Liver (tissue), 9 donors: Measurements from ENCODE around the gene ZNF217. TPM values are rescaled to one million over a fixed set of nuclear protein-coding genes. Genes with fewer than 3 reads are reported as not detected.
"Not testable (repeated sequence)": the region's sequence is repeated elsewhere in the genome, so short reads cannot be mapped to it uniquely, and the experiment has no call there.

Source experiments
- DNase-seq: peaks from one replicate; pipeline ENCODE4 v3.0.0-alpha.2; 2017; ENCODE audit warnings: low spot score
- H3K27ac ChIP-seq, 2 donors: one replicate each; pipeline ENCODE4 v1.7.0; 2013; ENCODE audit warnings: inconsistent platforms in 2 of 2, low read length in 2 of 2, control low read depth in 1 of 2, low read depth in 1 of 2, mild to moderate bottlenecking in 1 of 2
- H3K27me3 ChIP-seq, 4 donors: one replicate each; pipeline versions ENCODE4 v1.6.1 to v1.7.0; 2013; ENCODE audit warnings: low read length in 3 of 4, inconsistent platforms in 1 of 4, mild to moderate bottlenecking in 1 of 4, moderate library complexity in 1 of 4; ENCODE audit not compliant: control insufficient read depth in 4 of 4, insufficient read depth in 4 of 4
- H3K36me3 ChIP-seq, 4 donors: one replicate each; pipeline versions ENCODE4 v1.6.1 to v1.7.0; 2013; ENCODE audit warnings: low read length in 3 of 4, mild to moderate bottlenecking in 3 of 4, low read depth in 1 of 4, moderate library complexity in 1 of 4; ENCODE audit not compliant: control insufficient read depth in 4 of 4, insufficient read depth in 3 of 4
- H3K4me1 ChIP-seq, 4 donors: one replicate each; pipeline versions ENCODE4 v1.6.1 to v1.7.0; 2013; ENCODE audit warnings: low read length in 3 of 4, mild to moderate bottlenecking in 3 of 4, moderate library complexity in 1 of 4; ENCODE audit not compliant: control insufficient read depth in 4 of 4, insufficient read depth in 4 of 4
- H3K4me3 ChIP-seq, 3 donors: one replicate each; pipeline versions ENCODE4 v1.6.1 to v1.7.0; 2013; ENCODE audit warnings: low read length in 3 of 3, control low read depth in 1 of 3, low read depth in 1 of 3, mild to moderate bottlenecking in 1 of 3
- H3K9ac ChIP-seq, 2 donors: one replicate each; pipeline ENCODE4 v1.7.0; 2013; ENCODE audit warnings: low read length in 2 of 2, mild to moderate bottlenecking in 2 of 2, moderate library complexity in 2 of 2, control low read depth in 1 of 2, low read depth in 1 of 2
- H3K9me3 ChIP-seq, 4 donors: one replicate each; pipeline versions ENCODE4 v1.6.1 to v1.7.0; 2013; ENCODE audit warnings: low read length in 3 of 4; ENCODE audit not compliant: control insufficient read depth in 4 of 4
- EGR1 ChIP-seq, 2 donors: IDR thresholded peaks; 2 replicates each; pipeline ENCODE4 v1.6.1; 2016 to 2018; ENCODE audit warnings: antibody characterized with exemption in 2 of 2, low read depth in 2 of 2
- FOXA1 ChIP-seq: IDR thresholded peaks from 2 replicates; pipeline ENCODE4 v1.6.1; 2016; ENCODE audit warnings: antibody characterized with exemption
- FOXA2 ChIP-seq: IDR thresholded peaks from 2 replicates; pipeline ENCODE4 v1.6.1; 2016; ENCODE audit warnings: antibody characterized with exemption
- GABPA ChIP-seq, 2 donors: IDR thresholded peaks in 1 of 2; conservative IDR thresholded peaks in 1 of 2; 2 replicates each; pipeline ENCODE4 v1.6.1; 2016; ENCODE audit warnings: antibody characterized with exemption in 2 of 2, mild to moderate bottlenecking in 1 of 2, moderate library complexity in 1 of 2
- HNF4A ChIP-seq, 2 donors: conservative IDR thresholded peaks; 2 replicates each; pipeline ENCODE4 v1.6.1; 2016; ENCODE audit warnings: antibody characterized with exemption in 2 of 2, mild to moderate bottlenecking in 2 of 2
- HNF4G ChIP-seq: IDR thresholded peaks from 2 replicates; pipeline ENCODE4 v1.6.1; 2016; ENCODE audit warnings: antibody characterized with exemption
- JUND ChIP-seq, 2 donors: IDR thresholded peaks; 2 replicates each; pipeline ENCODE4 v1.6.1; 2016; ENCODE audit warnings: antibody characterized with exemption in 2 of 2
- NR2F2 ChIP-seq: IDR thresholded peaks from 2 replicates; pipeline ENCODE4 v1.6.1; 2016; ENCODE audit warnings: antibody characterized with exemption
- RAD21 ChIP-seq, 2 donors: IDR thresholded peaks; 2 replicates each; pipeline ENCODE4 v1.6.1; 2016; ENCODE audit warnings: antibody characterized with exemption in 2 of 2, mild to moderate bottlenecking in 2 of 2
- RXRA ChIP-seq, 2 donors: IDR thresholded peaks; 2 replicates each; pipeline ENCODE4 v1.6.1; 2017 to 2018; ENCODE audit warnings: antibody characterized with exemption in 2 of 2, mild to moderate bottlenecking in 1 of 2
- SP1 ChIP-seq: IDR thresholded peaks from 2 replicates; pipeline ENCODE4 v1.6.1; 2018; ENCODE audit warnings: antibody characterized with exemption, mild to moderate bottlenecking
- TAF1 ChIP-seq: conservative IDR thresholded peaks from 2 replicates; pipeline ENCODE4 v1.6.1; 2016; ENCODE audit warnings: antibody characterized with exemption, mild to moderate bottlenecking
- YY1 ChIP-seq: IDR thresholded peaks from 2 replicates; pipeline ENCODE4 v1.6.1; 2016; ENCODE audit warnings: antibody characterized with exemption, mild to moderate bottlenecking
- WGBS: extraction: QIAGEN DNeasy Blood & Tissue Kit; methylation state at CpG from one replicate; pipeline ENCODE4 v1.1.7; 2013; 5-methylcytosine and 5-hydroxymethylcytosine counted together
- polyA plus RNA-seq, 2 donors: library from polyadenylated mRNA; stranded (reverse) in 1 of 2; unstranded in 1 of 2; fragments of 200-250 nt in 1 of 2; fragments of >200 nt in 1 of 2; fragmentation: Nextera tagmentation in 1 of 2; extraction: Ambion mirVana in 1 of 2; gene quantifications; one replicate each; pipeline versions ENCODE4 v1.2.1 to v1.2.3, GENCODE V29; 2013 to 2015
- total RNA-seq, 2 donors: library from RNA; depleted of rRNA; stranded (reverse); fragments of >200 nt; gene quantifications; one replicate each; pipeline ENCODE4 v1.2.3, GENCODE V29; 2014
- TF ChIP-seq, protein P1 (sequence below): IDR thresholded peaks from 2 replicates; pipeline ENCODE4 v1.6.1; 2016; ENCODE audit warnings: antibody characterized with exemption
- TF ChIP-seq, protein P2 (sequence below): IDR thresholded peaks from 2 replicates; pipeline ENCODE4 v1.6.1; 2016; ENCODE audit warnings: antibody characterized with exemption
- TF ChIP-seq, protein P3 (sequence below): fragments of 150-350 bp; IDR thresholded peaks from 2 replicates; pipeline ENCODE4 v1.5.1; 2017; ENCODE audit warnings: improper control_type of control experiment, low read depth, low read length; ENCODE audit not compliant: missing input control
- TF ChIP-seq, protein P4 (sequence below): IDR thresholded peaks from 2 replicates; pipeline ENCODE4 v1.6.1; 2016; ENCODE audit warnings: antibody characterized with exemption, mild to moderate bottlenecking
- TF ChIP-seq, protein P5 (sequence below): IDR thresholded peaks from 2 replicates; pipeline ENCODE4 v1.6.1; 2016; ENCODE audit warnings: antibody characterized with exemption
- donor health status: healthy.
- donor health status: healthy.
- donor health status: healthy.
- donor health status: healthy.
- donor health status: healthy.

The ZNF217 gene
- total and polyA plus RNA-seq, 4 donors: 4.2 to 16.3 (median 11.2) TPM

DNA sequence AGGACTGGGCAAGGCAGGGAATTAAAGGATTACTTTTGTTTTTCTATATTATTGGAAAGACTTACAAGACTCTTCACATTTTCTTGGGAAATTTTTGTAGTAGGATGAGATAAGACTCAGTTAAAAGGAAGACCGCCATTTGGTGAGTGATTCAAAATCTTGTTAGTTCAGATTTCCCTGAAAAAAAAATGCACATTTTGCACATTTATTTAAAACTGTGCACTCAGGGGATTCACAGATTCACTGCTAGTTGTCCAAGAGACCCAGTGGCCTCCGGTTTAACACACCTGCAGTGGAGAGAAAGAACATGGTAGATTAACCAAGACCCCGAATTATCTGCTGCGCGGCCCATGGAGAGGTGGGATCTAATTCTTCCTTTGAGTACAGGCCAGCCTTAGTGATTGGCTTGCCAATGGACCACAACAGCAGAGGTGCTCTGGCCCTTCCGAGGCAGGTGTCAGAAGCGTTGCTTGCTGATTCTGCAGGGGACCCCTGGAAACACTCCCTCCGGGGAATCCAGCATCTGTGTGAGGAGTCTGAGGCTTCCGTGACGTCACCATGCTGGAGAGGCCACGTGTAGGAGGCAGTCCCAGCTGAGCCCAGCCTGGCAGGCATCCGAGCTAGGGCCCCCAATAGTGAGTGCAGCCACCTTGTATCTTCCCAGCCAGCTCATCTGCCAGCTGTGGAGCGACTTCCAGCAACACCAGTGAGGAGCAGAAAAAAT lies 68.9 kb downstream of the ZNF217 start (continued):
- no peak for TF ChIP-seq YY1
- TF ChIP-seq, protein P1, sequence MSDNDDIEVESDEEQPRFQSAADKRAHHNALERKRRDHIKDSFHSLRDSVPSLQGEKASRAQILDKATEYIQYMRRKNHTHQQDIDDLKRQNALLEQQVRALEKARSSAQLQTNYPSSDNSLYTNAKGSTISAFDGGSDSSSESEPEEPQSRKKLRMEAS: no peak

DNA sequence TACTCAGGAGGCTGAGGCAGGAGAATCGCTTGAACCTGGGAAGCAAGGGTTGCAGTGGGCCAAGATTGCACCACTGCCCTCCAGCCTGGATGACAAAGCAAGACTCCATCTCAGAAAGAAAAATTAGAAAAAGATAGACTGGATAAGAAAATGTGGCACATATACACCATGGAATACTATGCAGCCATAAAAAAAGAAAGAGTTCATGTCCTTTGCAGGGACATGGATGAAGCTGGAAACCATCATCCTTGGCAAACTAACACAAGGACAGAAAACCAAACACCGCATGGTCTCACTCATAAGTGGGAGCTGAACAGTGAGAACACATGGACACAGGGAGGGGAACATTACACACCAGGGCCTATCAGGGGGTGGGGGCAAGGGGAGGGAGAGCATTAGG lies 70.0 kb downstream of the ZNF217 start:
- H3K9me3 ChIP-seq, H3K36me3 ChIP-seq, H3K27ac ChIP-seq, H3K4me3 ChIP-seq, DNase-seq, H3K27me3 ChIP-seq, H3K4me1 ChIP-seq, H3K9ac ChIP-seq: not testable (repeated sequence)
- 95% methylated on average over 2 of the region's 2 CpGs for WGBS

DNA sequence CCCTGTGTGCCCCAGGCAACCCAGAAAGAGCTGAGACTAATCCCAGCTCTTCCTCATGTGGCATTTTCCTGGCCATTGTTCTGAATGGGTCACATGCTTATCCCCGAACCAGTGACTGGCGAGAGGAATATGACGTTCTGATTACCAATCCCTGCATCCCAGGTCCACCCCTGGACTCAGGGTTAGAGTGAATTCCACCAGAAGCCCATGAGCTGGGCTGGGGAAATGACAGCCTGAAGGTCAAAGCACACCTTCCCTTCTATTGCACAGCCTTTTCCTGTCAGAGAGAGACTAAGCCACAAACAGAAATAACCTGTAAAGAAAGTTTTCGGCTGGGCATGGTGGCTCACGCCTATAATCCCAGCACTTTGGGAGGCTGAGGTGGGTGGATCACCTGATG lies 70.9 kb downstream of the ZNF217 start:
- H3K4me1 ChIP-seq: no peaks in the 10 kb centered on the region
- WGBS: 77% methylated on average over 5 of the region's 5 CpGs

More for the DNA sequence above, 70.9 kb downstream of the ZNF217 start:
- no peak overlapping the region for H3K9ac ChIP-seq
- no peaks in the 10 kb centered on the region for H3K9me3 ChIP-seq
- TF ChIP-seq HNF4A (conservative IDR thresholded peaks at IDR 0.05) (no peak), FOXA2 (no peak), TAF1 (no peak), EGR1 (IDR thresholded peaks at IDR 0.05; ENCODE audit: low read depth in 2 of 2) (no peak), GABPA (IDR thresholded peaks at IDR 0.05 in 1 of 2, conservative IDR thresholded peaks at IDR 0.05 in 1 of 2) (no peak), HNF4G (no peak), JUND (IDR thresholded peaks at IDR 0.05) (no peak), SP1 (no peak), NR2F2 (no peak), RXRA (IDR thresholded peaks at IDR 0.05) (no peak), RAD21 (IDR thresholded peaks at IDR 0.05) (no peak), FOXA1 (no peak)
- TF ChIP-seq, protein P2, sequence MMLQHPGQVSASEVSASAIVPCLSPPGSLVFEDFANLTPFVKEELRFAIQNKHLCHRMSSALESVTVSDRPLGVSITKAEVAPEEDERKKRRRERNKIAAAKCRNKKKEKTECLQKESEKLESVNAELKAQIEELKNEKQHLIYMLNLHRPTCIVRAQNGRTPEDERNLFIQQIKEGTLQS: no peak
- TF ChIP-seq, protein P3, sequence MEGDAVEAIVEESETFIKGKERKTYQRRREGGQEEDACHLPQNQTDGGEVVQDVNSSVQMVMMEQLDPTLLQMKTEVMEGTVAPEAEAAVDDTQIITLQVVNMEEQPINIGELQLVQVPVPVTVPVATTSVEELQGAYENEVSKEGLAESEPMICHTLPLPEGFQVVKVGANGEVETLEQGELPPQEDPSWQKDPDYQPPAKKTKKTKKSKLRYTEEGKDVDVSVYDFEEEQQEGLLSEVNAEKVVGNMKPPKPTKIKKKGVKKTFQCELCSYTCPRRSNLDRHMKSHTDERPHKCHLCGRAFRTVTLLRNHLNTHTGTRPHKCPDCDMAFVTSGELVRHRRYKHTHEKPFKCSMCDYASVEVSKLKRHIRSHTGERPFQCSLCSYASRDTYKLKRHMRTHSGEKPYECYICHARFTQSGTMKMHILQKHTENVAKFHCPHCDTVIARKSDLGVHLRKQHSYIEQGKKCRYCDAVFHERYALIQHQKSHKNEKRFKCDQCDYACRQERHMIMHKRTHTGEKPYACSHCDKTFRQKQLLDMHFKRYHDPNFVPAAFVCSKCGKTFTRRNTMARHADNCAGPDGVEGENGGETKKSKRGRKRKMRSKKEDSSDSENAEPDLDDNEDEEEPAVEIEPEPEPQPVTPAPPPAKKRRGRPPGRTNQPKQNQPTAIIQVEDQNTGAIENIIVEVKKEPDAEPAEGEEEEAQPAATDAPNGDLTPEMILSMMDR: no peak
- TF ChIP-seq, protein P4, sequence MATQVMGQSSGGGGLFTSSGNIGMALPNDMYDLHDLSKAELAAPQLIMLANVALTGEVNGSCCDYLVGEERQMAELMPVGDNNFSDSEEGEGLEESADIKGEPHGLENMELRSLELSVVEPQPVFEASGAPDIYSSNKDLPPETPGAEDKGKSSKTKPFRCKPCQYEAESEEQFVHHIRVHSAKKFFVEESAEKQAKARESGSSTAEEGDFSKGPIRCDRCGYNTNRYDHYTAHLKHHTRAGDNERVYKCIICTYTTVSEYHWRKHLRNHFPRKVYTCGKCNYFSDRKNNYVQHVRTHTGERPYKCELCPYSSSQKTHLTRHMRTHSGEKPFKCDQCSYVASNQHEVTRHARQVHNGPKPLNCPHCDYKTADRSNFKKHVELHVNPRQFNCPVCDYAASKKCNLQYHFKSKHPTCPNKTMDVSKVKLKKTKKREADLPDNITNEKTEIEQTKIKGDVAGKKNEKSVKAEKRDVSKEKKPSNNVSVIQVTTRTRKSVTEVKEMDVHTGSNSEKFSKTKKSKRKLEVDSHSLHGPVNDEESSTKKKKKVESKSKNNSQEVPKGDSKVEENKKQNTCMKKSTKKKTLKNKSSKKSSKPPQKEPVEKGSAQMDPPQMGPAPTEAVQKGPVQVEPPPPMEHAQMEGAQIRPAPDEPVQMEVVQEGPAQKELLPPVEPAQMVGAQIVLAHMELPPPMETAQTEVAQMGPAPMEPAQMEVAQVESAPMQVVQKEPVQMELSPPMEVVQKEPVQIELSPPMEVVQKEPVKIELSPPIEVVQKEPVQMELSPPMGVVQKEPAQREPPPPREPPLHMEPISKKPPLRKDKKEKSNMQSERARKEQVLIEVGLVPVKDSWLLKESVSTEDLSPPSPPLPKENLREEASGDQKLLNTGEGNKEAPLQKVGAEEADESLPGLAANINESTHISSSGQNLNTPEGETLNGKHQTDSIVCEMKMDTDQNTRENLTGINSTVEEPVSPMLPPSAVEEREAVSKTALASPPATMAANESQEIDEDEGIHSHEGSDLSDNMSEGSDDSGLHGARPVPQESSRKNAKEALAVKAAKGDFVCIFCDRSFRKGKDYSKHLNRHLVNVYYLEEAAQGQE: no peak
- TF ChIP-seq, protein P1: no peak
- TF ChIP-seq, protein P5, sequence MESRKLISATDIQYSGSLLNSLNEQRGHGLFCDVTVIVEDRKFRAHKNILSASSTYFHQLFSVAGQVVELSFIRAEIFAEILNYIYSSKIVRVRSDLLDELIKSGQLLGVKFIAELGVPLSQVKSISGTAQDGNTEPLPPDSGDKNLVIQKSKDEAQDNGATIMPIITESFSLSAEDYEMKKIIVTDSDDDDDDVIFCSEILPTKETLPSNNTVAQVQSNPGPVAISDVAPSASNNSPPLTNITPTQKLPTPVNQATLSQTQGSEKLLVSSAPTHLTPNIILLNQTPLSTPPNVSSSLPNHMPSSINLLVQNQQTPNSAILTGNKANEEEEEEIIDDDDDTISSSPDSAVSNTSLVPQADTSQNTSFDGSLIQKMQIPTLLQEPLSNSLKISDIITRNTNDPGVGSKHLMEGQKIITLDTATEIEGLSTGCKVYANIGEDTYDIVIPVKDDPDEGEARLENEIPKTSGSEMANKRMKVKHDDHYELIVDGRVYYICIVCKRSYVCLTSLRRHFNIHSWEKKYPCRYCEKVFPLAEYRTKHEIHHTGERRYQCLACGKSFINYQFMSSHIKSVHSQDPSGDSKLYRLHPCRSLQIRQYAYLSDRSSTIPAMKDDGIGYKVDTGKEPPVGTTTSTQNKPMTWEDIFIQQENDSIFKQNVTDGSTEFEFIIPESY: no peak
- no peak overlapping the region for H3K4me3 ChIP-seq
- no peaks in the 10 kb centered on the region for H3K27me3 ChIP-seq
- no peak for DNase-seq
- no peaks in the 10 kb centered on the region for H3K36me3 ChIP-seq
- H3K27ac ChIP-seq: no peak overlapping the region
